Hematopoietic multipotent progenitor cell treated with erythropoietin and hydrocortisone succinate and interleukin-3 and kit ligand, for 6 days (in vitro differentiated cells): ENCODE measurements around the gene QSER1.
"Not testable (repeated sequence)": the region's sequence is repeated elsewhere in the genome, so short reads cannot be mapped to it uniquely, and the experiment has no call there.

Experiments used
- DNase-seq: peaks from one replicate; pipeline ENCODE4 v3.0.0-alpha.2; 2015

QSER1 gene

DNA sequence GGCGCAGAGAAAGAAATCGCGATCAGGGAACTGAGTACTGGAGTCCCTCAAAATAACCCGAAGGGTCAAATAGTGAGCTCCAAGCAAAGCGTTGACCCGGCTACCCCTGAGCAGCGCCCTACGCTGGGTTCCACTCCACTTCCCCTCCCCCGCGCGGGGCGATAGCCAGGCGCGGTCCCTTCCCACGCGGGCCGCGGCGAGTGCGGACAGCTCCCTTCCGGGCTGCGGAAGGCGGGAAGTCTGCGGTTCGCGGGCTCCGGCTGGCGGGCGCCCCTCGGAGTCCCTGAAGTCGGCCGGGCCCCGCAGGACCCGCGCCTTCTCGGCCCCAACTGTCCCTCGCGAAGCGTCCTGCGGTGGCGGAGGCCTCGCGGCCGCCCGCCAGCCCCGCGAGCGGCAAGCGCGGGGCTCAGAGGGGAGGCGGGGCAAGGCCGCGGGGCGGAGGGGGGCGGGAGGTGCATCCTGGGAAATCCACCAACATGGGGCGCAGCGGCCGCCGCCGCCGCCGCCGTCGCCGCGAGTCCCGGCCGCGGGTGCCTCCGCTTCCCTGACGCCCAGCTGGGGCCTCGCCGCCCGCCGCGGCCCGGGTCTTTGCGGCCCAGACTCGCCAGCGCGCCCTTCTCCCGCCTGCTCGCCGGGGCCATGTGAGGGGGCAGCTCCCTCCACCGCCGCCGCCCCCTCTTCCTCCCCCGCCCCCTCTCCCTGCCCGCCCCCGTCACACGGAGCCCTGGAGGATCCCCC, at the start of gene QSER1:
TSS of gene QSER1 (plus strand) at position 457 of the 738 bp plus-strand sequence. CDS start 315 bp downstream, outside the sequence.
- peak; percentile 82 for DNase-seq

DNA sequence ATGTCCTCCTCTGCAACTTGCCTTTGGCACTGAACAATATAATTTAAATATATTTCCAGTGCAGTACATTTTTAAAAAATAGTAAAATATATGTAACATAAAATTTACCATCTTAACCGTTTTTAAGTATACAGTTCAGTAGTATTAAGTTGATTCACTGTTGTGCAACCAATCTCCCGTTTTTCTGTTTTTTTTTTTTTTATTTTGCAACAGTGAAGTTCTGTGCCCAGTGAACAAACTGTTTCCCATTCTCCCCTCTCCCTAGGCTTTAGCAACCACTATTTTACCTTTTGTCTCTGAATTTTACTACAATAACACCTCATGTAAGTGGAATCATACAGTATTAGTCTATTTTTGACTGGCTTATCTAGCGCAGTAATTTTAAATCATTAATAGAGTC, 49.1 kb upstream of the QSER1 start:
- no peak for DNase-seq

DNA sequence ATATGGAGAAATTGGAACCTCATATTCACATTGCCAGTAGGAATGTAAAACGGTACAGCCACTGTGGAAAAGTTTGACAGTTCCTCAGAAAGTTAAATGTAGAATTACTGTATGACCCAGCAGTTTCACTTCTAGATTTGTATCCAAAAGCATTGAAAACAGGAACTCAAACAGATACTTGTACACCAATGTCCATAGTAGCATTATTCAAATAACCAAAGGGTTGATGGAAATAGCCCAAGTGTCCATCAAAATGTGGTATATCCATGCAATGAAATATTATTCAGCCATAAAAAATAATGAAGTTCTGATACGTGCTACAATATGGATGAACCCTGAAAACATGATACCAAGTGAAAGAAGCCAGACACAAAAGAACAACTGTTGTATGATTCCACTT, 45.1 kb upstream of the QSER1 start:
- no peak for DNase-seq

DNA sequence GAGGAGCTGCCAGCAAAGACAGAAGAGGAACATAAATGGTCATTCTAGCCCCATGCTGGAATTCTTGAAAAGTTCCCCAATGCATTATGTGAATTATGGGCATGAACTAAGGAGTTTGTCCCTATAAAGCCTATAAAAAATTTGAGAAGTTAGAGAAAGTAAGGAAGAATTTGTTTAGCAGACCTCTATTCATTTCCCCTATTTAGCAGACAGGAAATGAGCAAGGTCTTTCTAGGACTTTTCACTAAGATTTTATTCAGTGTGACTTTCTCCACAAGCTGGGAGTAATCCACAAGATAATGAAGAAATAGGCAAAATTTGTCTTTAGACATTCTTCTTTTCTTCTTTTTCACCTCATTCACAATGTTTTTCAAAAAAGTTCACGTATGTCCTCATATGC, 42.9 kb upstream of the QSER1 start:
- peak; percentile 6 for DNase-seq

DNA sequence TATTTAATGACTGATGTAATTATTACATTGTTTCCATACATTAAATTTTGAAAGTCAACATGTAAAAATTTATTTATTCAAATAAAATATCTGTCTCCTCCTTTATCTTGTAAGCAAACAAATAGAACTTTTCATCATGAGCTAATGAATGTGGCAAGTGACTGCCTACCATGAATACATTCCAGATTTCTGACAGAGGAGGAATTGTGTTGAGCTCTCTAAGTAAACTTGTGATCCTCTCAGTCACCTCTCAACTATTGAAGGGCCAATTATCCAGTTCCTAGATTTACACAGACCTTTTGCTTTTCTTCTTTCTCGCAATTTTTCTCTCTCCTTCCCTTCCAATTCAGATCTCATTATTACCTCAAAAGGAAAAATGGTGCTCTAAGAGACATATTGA, 41.4 kb upstream of the QSER1 start:
- no peak for DNase-seq

DNA sequence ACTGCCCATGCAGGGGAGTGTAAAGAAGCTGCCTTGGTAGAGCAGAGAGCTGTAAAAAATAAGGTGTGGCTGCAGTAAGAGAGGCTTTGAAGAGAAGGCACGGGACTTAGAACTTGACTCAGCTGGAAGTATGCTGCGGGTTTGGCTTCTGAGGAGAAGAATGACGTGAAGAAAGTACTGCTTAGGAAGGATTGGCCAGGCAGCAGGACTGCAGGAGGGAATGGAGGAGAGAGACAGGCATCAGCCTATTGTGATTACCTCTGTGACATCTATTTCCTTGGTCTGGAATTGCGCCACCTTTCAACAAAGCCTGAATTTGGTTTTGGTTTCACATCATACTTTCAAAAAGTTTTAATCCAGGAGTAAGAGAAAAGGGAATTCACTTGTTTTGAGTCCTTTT, 40.4 kb upstream of the QSER1 start:
- no peak for DNase-seq

DNA sequence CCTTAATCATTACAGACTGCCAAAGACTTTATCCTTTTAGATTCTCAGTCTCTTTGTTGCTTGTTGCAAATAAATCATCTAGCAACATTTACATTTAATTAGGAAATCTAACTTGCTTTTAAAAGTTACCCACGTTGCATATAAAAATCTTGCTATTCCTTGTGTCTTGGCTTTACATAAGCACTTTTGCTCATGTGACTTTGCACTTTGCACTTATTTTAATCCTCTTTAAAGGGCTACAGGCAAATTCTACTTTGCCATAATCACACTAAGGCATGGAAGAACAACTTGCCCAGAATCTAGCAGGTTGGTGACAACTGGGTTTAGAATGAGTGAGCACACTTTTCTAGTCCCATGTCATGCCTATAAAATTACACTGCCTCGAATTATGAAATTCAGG, 37.0 kb upstream of the QSER1 start:
- no peak for DNase-seq

DNA sequence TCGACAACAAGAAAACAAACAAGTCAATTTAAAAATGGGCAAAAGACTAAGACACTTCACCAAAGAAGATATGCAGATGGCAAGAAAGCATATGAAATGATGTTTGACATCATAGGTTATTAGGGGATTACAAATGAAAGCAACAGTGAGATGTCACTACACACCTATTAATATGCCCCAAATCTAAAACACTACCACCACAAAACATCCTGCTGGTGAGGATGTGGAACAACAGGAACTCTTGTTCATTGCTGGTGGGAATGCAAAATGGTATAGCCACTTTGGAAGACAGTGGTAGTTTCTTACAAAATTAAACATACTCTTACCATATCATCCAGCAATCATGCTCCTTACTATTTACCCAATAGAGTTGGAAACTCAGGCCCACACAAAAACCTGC, 33.9 kb upstream of the QSER1 start:
- DNase-seq = peak; percentile 22

DNA sequence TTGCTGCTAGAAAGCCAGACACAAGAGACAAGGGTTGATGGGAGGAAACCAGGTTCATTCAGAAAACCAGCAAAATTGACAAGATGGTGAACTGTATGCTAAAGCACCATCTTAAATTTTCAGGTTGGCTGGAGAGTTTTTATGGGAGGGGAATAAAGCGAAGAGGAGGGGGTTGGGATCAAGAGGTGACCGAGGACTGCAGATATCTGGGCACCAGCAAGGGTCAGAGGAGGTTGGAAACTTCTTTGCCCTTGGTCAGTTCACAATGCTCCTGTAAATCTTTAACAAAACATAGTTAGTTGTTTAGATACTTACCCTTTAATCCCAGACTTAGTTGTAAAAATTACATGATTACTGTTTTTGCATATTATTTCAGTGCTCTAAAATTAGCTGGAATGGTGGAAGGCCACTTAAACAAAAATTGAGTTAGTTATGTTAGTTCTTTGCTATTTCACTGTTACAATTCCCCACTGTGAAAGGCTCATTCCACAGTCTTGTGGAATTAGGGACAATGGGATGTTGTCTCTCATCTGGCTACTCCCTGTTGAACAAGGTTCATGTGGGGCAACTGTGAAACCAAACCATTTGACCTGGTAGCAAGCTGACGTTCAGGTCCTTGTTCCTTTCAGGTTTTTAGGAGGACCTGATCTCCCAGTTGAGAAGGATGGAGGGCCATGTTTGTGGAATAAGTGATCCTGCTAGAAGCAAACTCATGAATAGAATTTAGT, 30.6 kb upstream of the QSER1 start:
- no peak for DNase-seq

DNA sequence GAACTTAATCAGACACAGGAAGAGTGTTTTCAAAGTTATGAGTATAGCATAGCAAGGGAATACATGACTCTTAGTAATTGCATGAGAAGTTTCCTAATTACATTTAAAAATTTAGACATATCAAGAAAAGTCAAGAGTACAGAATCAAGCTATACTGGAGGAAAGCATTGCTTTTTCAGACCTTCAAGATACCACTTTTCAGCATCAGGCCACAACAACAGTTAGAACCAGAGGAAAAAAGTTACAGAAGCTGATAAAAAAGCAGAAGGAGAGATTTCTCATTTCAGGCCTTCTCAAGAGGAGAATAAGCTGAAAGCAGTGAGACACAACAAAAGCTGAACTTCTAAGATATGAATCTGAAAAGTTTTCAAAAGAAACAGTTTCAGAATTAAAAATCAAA, 28.1 kb upstream of the QSER1 start:
- DNase-seq = no peak

DNA sequence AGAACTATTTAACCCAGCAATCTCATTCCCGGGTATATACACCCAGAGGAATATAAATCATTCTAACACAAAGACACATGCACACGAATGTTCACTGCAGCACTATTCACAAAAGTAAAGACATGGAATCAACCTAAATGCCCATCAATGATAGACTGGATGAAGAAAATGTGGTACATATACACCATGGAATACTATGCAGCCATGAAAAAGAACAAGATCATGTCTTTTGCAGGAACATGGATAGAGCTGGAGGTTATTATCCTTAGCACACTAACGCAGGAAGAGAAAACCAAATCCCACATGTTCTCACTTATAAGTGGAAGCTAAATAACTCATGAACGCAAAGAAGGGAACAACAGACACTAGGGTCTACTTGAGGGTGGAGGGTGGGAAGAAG, 23.9 kb upstream of the QSER1 start:
- not testable (repeated sequence) for DNase-seq

DNA sequence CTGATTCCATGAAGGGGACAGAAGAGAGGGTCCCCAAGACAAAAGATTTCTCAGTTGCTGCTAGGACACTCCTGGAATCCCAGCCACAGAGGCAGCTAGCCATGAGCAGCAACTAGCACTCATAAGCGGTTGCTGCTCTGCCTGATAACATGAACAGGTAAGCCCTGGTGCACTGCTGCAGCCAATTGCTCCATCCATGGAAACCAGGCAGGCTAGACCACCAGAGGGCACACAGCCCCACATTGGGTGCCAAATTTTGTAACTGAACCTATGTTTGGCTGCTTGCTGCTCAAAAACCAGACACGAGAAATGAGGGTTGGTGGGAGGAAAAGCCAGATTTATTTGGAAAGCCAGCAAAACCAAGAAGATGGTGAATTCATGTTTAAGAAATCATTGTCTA, 21.9 kb upstream of the QSER1 start:
- DNase-seq = peak; percentile 62

DNA sequence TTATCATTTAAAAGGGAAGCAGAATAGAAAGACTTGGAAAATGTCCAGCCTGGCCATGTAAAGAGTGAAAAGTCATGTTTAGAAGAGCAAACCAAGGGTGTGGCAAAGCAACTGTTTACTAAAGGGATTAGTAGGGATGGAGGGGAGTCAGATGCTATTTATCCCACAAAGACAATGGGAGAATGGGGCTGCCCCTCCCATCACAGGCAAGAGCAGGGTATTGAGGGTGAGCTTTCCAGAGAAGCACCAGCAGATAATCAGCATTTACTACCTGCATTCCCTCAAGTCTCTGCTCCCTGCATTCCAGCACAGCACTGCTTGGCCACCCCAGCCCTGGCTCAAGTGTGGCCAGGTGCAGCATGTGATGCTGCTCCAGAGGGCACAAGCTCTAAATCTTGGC, 18.5 kb upstream of the QSER1 start:
- DNase-seq = no peak

DNA sequence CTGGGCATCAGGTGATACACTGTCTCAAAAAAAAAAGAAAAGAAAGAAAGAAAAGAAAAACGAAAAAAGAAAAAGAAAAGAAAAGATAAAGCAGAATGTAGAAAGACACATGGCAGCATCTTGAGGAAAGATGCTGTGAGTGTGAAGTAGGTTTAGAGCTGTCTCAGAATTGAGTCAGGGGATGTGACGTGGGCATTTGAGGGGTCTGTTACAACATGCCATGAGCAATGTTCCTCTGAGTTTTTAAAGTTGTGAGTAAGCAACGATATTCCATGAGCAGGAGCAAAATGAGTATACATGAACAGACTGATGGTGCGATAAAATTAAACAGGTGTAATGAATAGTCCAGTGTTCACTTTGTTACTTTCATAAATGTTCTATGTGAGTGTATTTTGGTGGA, 11.3 kb upstream of the QSER1 start:
- no peak for DNase-seq

DNA sequence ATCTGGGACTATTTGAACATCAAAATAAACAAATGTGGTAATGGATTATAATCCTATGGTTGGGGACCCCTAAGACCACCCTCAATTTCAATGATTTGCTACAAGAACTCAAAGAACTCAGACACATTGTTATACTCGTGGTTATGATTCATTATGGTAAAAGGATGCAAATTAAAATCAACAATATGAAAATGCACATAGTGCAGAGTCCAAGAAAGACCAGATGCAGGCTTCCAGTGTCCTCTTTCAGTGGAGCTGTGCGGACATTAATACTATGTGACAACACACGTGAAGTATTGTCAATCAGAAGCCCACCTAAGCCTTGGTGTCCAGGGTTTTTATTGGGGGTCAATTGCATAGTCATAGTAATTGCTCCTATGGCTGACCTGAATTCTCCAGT, 9.2 kb upstream of the QSER1 start:
- no peak for DNase-seq

DNA sequence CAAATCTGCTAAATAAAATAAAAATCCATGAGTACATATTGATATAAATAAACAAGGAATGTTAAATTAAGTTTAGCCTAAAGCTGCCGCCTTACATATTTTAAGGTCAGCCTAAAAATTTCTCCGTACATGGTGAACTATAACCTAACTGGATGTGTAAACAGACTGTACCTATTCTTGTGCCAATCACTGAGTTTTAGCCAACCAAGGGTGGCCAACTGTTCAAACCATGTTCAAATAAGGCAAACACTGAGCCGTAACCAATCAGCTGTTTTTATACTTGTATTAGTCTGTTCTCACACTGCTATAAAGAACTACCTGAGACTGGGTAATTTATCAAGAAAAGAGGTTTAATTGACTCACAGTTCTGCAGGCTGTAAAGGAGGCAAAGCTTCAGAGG, 8.6 kb upstream of the QSER1 start:
- no peak for DNase-seq

DNA sequence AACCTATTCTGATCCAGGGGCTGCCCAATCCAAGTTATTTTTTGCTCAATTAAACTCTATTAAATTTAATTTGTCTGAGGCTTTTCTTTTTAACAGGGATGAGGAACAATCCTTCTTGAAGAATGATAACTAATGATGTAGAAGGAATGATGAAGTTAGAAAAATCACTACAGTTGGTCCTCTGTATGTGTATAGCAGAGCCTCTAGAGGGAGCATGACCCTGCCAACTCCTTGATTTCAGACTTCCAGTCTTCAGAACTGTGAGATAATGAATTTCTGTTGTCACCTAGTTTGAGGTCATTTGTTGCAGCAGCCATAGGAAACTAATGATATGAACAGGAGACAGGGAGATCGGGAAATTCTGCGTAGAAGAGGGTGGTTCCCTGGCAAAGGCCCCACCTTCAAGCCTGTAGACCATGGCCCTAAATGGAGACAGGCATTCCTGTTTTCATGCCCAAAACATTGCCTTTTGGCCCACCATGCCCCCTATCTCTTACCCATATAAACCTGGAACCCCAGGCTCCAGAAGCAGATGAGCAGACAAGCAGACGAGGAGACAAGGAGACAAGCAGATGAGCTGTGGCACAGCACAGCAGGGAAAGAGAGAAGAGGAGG, 7.7 kb upstream of the QSER1 start:
- peak; percentile 70 for DNase-seq

DNA sequence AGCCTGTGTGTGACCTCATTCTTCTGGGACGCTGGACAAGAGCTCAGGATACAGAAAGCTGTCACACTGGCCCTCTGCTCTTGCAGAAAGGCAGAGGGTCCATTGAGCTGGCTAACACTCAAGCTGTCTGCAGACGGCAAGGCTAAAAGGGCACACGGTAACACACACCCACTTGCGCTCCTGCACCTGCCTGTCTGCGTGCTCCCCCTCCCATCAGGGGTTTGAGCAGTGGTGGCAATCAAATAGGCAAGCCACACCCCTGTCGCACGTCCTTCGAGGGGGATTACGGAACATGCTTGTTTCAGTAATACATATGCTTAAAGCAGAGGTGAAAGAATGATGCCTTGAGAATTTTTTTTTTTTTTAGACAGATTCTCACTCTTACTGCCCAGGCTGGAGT, 7.1 kb upstream of the QSER1 start:
- no peak for DNase-seq

DNA sequence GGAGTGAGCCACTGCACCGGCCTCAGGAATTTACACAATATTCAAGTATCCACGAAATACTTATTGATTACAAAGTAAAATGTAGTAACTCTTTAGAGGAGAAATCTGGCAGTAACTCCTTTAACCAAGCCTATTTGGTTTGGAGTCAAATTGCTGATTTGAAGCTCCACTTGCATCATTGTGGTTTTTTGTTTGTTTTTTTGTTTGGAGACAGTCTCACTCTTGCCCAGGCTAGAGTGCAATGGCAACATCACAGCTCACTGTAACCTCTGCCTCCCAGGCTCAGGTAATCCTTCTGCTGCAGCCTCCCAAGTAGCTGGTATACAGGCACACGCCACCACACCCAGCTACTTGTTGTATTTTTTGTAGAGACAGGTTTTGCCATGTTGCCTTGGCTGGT, 6.4 kb upstream of the QSER1 start:
- no peak for DNase-seq

DNA sequence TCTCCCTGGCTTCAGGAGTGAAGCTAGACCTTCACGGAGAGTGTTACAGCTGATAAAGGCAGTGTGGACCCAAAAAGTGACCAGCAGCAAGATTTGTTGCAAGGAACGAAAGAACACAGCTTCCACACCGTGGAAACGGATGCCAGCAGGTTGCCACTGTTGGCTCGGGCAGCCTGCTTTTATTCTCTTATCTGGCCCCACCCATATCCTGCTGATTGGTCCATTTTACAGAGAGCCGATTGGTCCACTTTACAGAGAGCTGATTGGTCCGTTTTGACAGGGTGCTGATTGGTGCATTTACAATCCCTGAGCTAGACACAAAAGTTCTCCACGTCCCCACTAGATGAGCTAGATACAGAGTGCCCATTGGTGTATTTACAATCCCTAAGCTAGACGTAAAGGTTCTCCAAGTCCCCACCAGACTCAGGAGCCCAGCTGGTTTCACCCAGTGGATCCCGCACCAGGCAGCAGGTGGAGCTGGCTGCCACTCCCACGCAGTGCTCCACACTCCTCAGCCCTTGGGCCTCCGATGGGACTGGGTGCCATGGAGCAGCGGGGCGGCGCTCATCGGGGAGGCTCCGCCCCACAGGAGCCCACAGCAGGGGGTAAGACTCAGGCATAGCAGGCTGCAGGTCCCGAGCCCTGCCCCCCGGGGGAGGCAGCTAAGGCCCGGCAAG, 4.8 kb upstream of the QSER1 start:
- DNase-seq = not testable (repeated sequence)

DNA sequence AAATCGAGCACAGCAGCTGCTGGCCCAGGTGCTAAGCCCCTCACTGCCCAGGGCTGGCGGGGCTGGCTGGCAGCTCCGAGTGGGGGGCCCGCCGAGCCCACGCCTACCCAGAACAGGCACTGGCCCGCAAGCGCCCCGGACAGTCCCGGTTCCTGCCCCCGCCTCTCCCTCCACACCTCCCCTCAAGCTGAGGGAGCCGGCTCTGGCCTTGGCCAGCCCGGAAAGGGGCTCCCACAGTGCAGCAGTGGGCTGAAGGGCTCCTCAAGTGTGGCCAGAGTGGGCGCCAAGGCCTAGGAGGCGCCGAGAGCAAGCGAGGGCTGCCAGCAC, 4.3 kb upstream of the QSER1 start:
- DNase-seq = not testable (repeated sequence)

DNA sequence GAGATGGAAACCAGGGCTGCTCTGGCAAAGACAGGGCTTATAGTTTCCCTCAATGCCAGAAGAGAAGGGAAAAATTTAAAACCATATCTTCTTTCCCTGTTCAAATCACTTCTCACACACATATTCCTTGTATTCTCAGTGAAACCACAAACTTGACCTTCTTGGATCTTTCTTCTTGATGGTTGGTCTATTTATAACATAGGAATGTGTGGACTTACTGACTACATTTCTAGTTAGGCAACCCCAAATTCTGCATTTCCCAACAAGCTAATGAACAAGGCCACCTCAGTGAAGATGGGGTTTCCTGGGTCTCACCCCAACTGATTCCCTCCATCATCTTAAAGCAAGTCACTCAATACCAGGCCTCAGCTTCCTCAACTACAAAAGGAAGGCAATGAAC, 3.8 kb upstream of the QSER1 start:
- DNase-seq = no peak

DNA sequence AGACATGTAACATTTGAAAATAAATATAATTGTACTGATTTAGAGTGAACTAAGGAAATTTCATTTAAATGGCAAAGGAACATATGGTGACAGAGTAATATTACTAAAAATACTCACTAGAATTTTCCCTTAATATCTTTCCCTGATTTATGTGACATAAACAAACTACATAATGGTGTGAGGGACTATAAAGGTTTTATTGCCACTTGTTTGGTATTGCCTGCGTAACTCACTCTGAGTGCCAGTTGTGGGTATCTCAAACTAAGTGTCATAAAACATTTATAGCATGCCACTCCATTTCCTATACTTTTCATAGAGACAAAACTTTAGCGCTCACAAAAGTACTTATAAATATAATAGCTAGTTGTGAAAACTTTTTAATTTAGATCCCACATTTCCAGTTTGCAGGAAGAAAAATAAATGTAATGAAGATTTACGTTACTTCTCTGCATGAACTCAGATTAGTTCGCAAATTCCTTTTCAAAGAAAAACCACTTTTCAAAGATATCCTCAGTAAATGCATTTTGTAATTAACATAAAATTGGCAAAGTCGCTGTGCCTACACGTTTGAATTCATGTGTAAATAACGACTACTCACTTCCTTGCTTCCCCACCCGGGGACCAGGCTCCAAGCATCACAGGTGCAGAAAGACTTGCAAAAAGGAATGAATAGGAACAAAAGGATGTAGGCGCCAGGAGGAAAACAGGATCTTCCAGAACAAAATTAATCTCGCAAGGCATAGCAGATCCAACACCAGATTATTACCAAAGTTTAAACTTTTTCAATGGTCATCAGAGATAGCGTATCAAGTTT, 1.6 kb upstream of the QSER1 start:
- no peak for DNase-seq
